Measurements from ENCODE around the gene AP1S2.
A peak's percentile ranks its signal among the peaks of the same experiment; 100 is the strongest.
"Not testable (repeated sequence)": the region's sequence is repeated elsewhere in the genome, so short reads cannot be mapped to it uniquely, and the experiment has no call there.

Gene AP1S2

GRCh38 chrX:15854712-15855567 is at the start of gene AP1S2:
TSS of gene AP1S2 (minus strand) at chrX:15854813. CDS start at chrX:15852524, 2,289 bp downstream.
- DNase-seq, result peak; percentile 90

GRCh38 chrX:15903186-15903681 is 48.6 kb upstream of the AP1S2 start:
- no peak for DNase-seq

- no peak for DNase-seq
These were observed 40.7 kb upstream of the AP1S2 start for GRCh38 chrX:15895334-15895733.

GRCh38 chrX:15894724-15895123 is 40.1 kb upstream of the AP1S2 start:
- DNase-seq, result no peak

GRCh38 chrX:15890463-15890862 is 35.9 kb upstream of the AP1S2 start:
- DNase-seq, result no peak

GRCh38 chrX:15888062-15888461 is 33.4 kb upstream of the AP1S2 start:
- no peak for DNase-seq

GRCh38 chrX:15883540-15883863 is 28.9 kb upstream of the AP1S2 start:
- DNase-seq, result no peak

- DNase-seq, result no peak
These were observed 28.3 kb upstream of the AP1S2 start for GRCh38 chrX:15882704-15883539.

GRCh38 chrX:15881381-15881897 is 26.8 kb upstream of the AP1S2 start:
- DNase-seq, result no peak

GRCh38 chrX:15877914-15878313 is 23.3 kb upstream of the AP1S2 start:
- not testable (repeated sequence) for DNase-seq

- DNase-seq, result no peak
These were observed 22.8 kb upstream of the AP1S2 start for GRCh38 chrX:15877380-15877779.

GRCh38 chrX:15874672-15875071 is 20.1 kb upstream of the AP1S2 start:
- no peak for DNase-seq

GRCh38 chrX:15873566-15873965 is 19.0 kb upstream of the AP1S2 start:
- DNase-seq, result no peak

- no peak for DNase-seq
These were observed 15.7 kb upstream of the AP1S2 start for GRCh38 chrX:15870310-15870709.

- no peak for DNase-seq
These were observed 15.1 kb upstream of the AP1S2 start for GRCh38 chrX:15869695-15870094.

- DNase-seq, result no peak
These were observed 11.5 kb upstream of the AP1S2 start for GRCh38 chrX:15866147-15866546.

GRCh38 chrX:15864629-15865028 is 10.0 kb upstream of the AP1S2 start:
- no peak for DNase-seq

- no peak for DNase-seq
These were observed 9.4 kb upstream of the AP1S2 start for GRCh38 chrX:15864023-15864422.

GRCh38 chrX:15860921-15861320 is 6.3 kb upstream of the AP1S2 start:
- no peak for DNase-seq

GRCh38 chrX:15858051-15858450 is 3.4 kb upstream of the AP1S2 start:
- DNase-seq, result no peak

- no peak for DNase-seq
These were observed 2.0 kb upstream of the AP1S2 start for GRCh38 chrX:15856636-15857035.

- DNase-seq, result no peak
These were observed 1.6 kb upstream of the AP1S2 start for GRCh38 chrX:15856222-15856587.

- no peak for DNase-seq
These were observed 1.1 kb upstream of the AP1S2 start for GRCh38 chrX:15855568-15856221.

Measured in activated naive CD4-positive, alpha-beta T cell treated with anti-CD3 and anti-CD28 coated beads, Interleukin-2, amount 50 U/mL, for 16 hours (primary cell).